Measurements from ENCODE around the gene NAXD.
"Not testable (repeated sequence)": the region's sequence is repeated elsewhere in the genome, so short reads cannot be mapped to it uniquely, and the experiment has no call there.

Gene NAXD

GRCh38 chr13:110597041-110597689 is 18.2 kb upstream of the NAXD start:
- DNase-seq: no peak

DNA sequence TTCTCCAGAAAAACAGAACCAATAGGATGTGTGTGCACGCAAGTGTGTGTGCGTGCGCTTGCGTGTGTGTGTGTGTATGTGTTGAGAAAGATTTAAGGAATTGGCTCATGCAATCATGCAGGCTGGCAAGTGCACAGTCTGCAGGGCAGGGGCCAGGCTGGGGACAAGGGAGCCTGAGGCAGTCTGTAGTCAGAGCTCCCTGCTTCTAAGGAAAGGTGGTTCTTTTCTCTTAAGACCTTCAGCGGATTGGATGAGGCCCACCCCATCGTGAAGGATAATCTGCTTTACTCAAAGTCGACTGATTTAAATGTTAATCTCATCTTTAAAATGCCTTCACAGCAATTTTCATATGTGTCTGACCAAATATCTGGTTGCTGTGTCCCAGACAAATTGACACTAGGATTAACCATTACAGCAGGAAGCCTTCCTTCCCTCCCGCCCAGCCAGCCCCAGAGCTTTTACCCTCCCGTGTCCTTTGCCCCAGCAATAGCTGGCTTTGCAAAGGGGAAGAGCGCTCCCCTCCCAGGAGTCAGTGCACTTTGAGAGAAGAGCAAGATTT is 15.0 kb upstream of the NAXD start:
- no peak for DNase-seq

- no peak for DNase-seq
Observed at GRCh38 chr13:110600980-110601379, 14.4 kb upstream of the NAXD start.

DNA sequence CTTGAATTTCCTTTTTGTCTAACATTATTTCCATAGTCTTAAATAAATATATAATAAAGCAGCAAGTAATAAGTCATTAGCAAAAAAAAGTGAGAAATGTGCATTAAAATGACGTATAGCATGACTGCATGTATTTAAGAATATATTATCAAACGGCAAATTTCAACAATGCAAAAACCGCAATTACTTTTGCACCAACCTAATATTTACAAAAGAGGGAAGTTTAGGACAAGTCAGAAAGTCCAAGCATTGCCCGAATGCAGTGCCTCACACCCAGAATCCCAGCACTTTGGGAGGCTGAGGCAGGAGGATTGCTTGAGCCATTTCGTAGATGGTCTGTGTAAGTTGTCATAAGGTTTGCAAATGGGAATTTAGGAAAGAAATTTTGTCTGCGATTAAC is 10.2 kb upstream of the NAXD start:
- no peak for DNase-seq

GRCh38 chr13:110606281-110606680 is 9.1 kb upstream of the NAXD start:
- DNase-seq: not testable (repeated sequence)

DNA sequence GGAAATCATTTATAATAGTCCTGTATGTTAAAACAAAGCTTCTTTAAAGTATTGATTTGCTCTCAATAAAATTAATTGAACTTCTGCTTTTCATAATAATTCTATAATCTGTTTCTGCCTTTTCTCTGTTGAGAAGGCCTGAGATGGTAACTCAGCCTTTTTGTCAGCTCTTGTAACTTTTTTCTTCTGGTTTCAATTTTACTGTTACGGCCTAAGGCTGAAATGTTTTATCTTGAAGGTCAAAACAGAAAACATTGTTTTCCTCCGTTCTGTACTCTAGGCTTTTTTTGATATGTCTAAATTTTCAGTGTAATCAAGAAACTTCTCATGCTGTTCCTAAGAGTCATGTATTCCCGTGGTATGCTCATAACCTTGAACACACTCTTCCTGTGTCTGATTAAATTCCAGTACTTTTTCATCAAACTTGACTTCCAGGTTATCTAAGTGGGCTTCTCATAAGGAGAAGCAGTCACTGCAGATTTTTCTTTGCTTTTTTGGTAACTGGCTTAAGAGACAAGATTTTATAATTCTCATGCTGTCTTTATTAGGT is 7.6 kb upstream of the NAXD start:
- DNase-seq: no peak

DNA sequence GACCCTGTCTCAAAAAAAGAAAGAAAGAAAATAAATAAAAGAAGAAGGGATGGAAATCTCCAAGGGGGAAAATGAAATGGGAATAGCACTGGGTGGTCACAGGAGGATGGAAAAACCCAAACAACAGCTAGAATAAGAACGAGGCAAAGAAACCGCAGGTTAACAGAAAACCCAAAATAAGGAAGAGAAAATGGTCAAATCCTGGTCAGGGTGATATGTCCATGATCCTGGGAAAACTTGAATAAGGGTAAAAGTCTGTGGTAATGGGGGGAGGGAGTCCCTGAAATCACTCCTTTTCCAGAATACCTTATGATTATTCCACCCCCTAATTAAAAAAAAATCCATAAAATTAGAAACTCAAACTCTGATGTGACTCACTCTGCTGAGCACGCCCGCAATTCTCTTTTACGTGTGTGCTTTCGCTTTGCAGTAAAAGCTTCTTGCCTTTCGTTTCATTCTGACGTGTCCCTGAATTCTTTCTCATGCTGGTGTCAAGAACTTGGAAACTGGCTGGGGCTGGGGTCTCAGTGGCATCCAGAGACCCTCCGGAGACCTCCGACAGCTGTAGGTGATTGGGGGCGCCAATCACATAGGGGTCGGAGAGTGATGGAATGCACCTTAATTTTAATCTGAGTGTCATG is 4.3 kb upstream of the NAXD start:
- no peak for DNase-seq

DNA sequence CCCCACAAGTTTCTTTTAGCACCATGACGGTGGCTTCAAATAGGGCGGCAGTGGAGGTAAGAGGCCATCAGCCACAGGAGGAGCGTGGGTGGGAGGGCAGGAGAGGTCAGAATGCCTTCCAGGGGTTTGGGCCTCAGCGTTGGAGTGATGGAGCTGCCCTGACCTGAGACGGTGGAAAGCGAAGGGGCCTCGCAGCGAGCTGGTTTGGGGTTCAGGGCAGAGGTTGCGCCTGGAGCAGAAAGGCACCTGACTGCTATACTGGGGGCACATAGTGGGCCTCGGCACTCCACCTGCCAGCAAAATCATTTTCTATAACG is 382 bp upstream of the NAXD start:
- no peak for DNase-seq

- DNase-seq: no peak
Observed at GRCh38 chr13:110616103-110617101, 1.1 kb downstream of the NAXD start.

- no peak for DNase-seq
Observed at GRCh38 chr13:110617321-110618072, 2.2 kb downstream of the NAXD start.

DNA sequence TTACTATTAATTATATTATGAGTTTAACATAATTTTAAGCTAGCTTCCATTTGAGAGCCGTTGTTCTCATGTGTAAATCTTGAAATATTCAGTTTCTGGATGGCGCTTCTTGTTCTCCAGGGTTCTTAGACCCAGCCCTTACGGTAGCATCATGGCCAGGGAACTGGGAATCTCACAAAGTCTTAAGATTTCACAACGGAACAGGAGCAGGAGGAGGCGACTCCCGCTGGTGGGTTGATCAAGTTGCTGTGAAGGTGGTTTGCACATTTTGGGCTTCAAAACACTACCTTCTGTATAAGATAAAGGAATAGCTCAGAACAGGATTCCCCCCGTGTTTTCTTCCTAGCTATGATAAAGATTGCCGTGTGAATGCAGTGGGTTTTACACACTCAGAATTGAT is 2.8 kb downstream of the NAXD start:
- DNase-seq: no peak

DNA sequence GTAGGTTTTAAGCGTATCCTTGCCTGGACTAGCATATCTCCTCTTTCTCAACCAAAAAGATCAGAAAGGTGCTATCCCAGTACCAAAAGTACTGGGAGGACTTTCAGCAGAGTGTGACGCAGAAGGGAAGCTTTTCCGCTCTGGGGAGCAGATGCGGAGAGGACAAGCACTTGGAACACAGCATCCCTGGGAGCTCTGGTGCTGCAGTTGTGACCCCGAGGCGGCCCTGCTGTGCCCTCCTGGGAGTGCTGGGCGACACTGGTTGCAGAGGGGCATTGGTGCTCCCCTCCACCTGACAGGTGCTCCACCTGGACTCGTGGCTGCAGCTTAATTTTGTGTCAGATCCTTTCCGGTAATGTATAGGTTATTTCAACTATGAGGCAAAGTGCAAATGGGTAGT is 3.4 kb downstream of the NAXD start:
- DNase-seq: no peak

- no peak for DNase-seq
Observed at GRCh38 chr13:110620596-110620995, 5.3 kb downstream of the NAXD start.

- no peak for DNase-seq
Observed at GRCh38 chr13:110624766-110625756, 9.7 kb downstream of the NAXD start.

DNA sequence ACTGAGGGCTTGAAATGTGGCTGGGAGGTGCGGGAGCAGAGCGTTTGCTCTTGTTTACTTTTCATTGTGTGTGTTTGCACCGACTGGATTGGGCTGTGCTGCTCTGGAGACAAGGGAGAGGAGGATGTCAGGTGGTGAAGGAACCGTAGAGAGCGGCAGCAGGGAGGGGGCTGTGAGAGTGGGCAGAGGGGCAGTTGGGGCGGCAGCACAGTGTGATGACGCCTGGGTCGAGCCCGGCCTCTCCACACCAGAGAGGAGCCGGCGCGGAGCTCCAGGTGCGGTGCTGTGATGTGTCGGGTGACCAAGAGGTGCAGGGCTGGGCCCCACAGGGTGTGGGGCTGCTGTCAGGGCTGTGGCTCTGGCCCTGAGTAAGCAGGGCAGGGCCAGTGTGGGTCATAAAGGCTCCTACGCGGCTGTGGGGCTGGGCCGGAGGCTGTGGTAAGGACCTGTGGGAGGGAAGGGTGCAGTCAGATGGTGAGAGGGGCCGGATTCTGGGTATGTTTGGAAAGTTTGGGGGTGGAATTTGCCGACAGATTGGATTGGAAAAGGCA is 10.5 kb downstream of the NAXD start:
- DNase-seq: no peak

GRCh38 chr13:110626521-110626920 is 11.2 kb downstream of the NAXD start:
- no peak for DNase-seq

DNA sequence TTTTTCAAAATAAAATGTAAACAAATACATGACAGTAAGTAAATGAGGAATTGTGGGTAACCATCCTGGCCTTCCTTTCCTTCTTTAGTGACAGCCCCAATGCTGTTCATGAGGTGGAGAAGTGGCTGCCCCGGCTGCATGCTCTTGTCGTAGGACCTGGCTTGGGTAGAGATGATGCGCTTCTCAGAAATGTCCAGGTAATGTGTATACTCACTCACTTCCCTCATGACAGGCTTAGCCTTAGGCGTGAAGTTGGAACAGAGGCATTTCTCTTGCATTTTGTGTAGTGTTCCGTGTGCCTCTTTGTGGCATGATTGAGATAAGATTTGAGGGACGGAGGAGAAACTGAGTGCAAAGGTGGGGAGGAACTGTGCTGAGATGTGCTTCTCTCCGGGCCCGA is 12.0 kb downstream of the NAXD start:
- no peak for DNase-seq

GRCh38 chr13:110627761-110628476 is 12.6 kb downstream of the NAXD start:
- DNase-seq: no peak

GRCh38 chr13:110628477-110628793 is 13.1 kb downstream of the NAXD start:
- DNase-seq: no peak

DNA sequence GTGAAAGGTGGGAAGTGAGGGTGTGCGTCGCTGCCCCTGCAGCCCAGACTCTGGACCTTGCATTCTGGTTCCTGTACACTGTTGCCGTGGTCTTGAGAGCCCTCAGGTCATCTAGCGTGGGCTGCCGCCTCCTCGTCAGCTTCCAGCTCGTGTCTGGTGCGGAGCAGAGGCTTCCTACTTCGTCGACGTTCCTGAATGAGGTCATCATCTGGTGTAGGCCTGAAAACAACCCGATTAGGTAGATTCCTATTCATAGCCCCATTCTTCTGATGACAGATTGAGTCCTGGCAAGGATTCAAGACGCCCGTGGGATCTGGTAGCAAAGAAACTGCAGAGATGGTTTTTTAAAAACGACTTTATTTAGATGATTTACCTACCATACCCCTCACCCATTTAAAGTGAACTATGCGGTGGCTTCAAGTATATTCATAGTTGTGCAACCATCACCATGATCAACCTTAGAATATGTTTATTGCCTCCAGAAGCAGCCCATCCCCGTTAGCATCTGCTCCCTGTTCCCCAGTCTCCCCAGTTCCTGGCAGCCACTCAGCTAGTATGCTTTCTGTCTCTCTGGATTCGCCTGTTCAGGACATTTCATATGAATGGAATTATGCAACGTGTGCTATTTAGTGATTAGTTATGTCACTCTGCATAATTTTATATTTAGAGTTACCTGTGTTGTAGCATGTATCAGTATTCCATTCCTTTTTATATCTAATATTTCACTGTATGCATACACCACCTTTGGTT is 13.8 kb downstream of the NAXD start:
- no peak for DNase-seq

Data from DMS79 (cell line).